Brain microvascular endothelial cell (primary cell): ENCODE data around the gene ATP8A2.

Source experiments
- DNase-seq: peaks from one replicate; pipeline ENCODE4 v3.0.0-alpha.2; 2020
- H3K27ac ChIP-seq: fragments of 250-450 bp; sonication (Bioruptor Pico); 2 replicates; pipeline ENCODE4 v1.5.1; 2020; ENCODE audit warnings: mild to moderate bottlenecking, moderate library complexity
- H3K27me3 ChIP-seq: fragments of 250-450 bp; sonication (Bioruptor Pico); replicated peaks from 2 replicates; pipeline ENCODE4 v1.5.1; 2020; ENCODE audit warnings: mild to moderate bottlenecking
- H3K36me3 ChIP-seq: fragments of 250-450 bp; sonication (Bioruptor Pico); replicated peaks from 2 replicates; pipeline ENCODE4 v1.5.1; 2020; ENCODE audit warnings: mild to moderate bottlenecking
- H3K4me3 ChIP-seq: 2 replicates; pipeline ENCODE4 v1.5.1; 2011; ENCODE audit warnings: low read depth, mild to moderate bottlenecking, control low read depth, low read length, moderate library complexity
- in situ Hi-C: cut with HindIII; loops from 2 replicates; pipeline ENCODE4 v1.10.0; 2017; ENCODE audit warnings: low sequenced_read_pairs, low pct_ligation_motif_present
- TF ChIP-seq, protein P1 (sequence below): IDR thresholded peaks from 2 replicates; pipeline ENCODE4 v1.5.1; 2011; ENCODE audit warnings: low read depth, mild to moderate bottlenecking, moderate library complexity, low read length, control low read depth, inconsistent platforms; ENCODE audit errors: missing control alignments

Gene ATP8A2

DNA sequence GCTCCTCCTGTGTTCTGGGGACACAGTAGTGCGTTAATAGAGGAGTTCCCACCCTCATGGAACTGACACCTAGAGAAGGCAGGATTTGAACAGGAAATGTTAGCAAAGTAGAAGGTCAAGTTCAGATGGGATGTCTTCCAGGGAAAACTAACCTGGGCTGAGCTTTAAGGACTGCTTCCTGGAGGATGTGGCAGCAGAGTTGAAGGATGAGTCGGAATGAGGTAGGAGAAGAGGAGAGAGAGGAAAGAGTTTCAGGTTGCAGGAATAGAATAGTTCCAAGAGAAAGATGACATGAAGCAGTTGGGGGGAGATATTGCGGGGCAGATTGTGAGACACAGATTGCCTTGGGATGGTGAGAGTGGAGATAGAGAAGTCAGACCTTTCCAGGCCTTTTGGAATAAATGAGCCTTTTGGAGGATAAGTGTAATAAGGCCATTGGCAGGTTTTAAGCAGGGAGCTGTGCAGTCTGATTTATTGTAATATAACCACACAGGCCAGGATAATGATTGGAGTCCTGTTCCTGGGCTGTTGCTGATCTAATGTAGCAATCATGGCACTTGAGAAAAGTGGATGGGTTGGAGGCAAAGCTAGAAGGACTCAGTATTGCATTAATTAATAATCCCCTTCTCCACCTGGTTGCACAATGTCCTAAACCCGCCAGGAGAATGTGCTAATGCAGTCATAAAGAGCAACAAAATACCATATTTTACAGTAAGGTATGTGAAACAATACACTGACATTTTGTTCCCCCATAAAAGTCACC is 474.6 kb downstream of the ATP8A2 start:
- in situ Hi-C loops: no loop called here
- Histone ChIP-seq H3K36me3 (no peaks in the 10 kb centered on the region), H3K27ac (no peak overlapping the region), H3K27me3 (no peaks in the 10 kb centered on the region), H3K4me3 (no peak overlapping the region)
- TF ChIP-seq, protein P1, sequence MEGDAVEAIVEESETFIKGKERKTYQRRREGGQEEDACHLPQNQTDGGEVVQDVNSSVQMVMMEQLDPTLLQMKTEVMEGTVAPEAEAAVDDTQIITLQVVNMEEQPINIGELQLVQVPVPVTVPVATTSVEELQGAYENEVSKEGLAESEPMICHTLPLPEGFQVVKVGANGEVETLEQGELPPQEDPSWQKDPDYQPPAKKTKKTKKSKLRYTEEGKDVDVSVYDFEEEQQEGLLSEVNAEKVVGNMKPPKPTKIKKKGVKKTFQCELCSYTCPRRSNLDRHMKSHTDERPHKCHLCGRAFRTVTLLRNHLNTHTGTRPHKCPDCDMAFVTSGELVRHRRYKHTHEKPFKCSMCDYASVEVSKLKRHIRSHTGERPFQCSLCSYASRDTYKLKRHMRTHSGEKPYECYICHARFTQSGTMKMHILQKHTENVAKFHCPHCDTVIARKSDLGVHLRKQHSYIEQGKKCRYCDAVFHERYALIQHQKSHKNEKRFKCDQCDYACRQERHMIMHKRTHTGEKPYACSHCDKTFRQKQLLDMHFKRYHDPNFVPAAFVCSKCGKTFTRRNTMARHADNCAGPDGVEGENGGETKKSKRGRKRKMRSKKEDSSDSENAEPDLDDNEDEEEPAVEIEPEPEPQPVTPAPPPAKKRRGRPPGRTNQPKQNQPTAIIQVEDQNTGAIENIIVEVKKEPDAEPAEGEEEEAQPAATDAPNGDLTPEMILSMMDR: no peak
- DNase-seq: no peak

DNA sequence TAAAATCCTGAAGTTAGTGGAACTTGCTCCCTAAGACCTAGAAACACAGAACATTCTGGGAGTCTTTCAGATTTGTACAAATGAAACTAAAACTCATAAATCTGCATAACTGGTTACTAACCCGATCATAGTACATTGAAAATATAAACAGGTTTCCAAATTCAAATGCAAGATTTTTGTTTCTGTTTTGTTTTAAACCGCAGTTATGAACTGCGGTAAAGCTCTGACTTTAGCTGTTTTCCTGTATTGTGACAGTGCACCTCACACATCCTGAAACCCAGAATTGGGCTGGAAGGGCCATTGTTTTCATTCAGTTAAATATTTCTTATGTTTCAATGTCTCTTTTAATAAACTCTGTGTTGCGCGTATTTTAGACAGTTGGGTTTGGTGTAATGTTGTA is 475.4 kb downstream of the ATP8A2 start:
- H3K36me3 ChIP-seq: no peaks in the 10 kb centered on the region
- DNase-seq: no peak
- TF ChIP-seq, protein P1: no peak
- H3K4me3 ChIP-seq: no peak overlapping the region
- in situ Hi-C loops: no loop called here
- no peak overlapping the region for H3K27ac ChIP-seq
- no peaks in the 10 kb centered on the region for H3K27me3 ChIP-seq

DNA sequence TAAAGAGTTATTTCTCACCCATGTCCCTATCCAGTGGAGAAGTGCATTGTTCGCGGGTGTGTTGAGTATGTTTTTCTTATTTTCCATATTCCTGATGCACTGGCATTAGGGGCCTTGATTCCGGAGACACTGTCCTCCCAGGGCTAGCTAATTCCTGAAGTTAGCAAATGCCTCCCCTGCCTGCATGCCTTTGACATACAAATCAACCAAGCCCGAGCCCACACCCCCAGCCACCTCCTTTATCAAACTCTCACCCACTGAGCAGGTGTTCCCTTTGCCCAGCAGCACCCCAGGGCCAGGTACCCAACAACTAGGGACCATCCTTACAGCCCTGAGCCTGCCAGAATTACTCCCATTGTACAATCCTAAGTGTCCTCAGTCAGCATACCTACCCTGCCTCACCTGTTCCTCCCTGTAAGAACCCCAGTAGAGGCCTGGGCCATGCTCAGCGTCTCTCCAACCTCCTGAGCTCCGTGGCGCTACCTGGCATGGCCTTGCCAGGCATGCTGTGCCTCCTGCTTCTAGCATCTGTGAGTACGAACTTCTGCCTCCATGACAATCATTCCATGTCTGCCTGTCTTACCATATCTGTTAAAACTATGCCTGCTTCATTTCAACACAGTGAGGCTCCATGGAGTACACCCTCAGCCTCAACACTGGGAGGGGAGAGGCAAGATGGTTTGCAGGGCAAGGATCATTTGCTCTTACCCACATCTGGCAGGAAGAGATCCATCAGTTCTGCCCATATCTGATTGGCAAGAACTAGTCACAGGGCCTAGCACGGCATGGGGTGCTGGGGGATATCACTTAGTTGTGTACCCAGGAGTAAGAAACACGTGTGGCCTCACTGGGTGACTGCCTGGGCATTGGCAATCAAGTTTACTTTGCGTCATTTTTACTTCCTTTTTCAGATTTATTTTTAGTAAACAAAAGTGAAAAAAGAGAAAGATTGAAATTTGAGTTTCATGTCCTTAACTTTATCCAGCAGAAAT is 476.2 kb downstream of the ATP8A2 start:
- no peaks in the 10 kb centered on the region for H3K36me3 ChIP-seq
- TF ChIP-seq, protein P1: no peak
- in situ Hi-C loops: no loop called here
- no peak for DNase-seq
- no peak overlapping the region for H3K27ac ChIP-seq
- no peak overlapping the region for H3K4me3 ChIP-seq
- H3K27me3 ChIP-seq: no peaks in the 10 kb centered on the region

DNA sequence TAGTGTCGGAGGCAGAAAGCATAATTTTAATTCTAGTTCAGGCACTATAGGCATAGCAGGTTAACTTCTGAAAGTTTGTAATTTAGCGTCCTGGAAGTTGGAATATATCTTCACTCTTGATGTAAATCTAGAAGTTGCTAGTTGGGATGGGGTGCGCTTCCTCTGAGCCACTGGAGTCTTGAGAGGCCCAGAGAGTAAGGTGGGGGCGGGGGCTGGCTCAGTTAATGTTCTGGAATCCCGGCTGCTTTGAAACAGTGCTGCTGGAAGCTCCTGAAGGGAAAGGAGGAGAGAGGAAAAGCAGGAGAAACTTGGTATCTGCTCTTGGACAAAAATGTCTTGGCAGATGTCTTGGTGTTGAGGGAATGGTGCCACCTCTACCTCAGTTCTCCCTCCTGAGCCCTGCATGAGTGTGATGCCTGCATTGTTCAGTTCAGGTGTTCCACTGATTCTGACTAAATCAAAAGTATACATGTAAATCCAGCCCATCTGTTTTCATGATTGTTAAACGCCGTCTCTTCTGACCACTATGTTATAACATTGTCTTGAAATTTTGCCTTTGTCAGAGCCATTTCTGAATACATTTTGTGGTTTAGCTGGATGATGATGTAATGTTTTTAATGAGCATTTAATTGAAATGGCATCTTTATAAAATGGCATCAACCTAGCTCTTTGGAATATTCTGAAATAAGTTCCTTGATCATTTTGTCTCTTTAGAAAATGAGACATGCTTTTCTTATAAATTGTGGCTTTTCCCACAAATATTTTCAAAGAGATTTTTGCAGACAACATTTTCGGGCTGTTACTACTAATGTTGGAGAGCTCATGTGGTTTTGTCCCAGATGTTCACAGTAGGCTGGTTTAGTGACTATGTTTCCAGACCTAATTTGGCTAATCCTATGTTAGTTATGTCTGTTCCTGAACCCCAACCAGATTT is 477.3 kb downstream of the ATP8A2 start:
- H3K4me3 ChIP-seq: no peak overlapping the region
- in situ Hi-C loops: no loop called here
- DNase-seq: no peak
- no peaks in the 10 kb centered on the region for H3K36me3 ChIP-seq
- H3K27ac ChIP-seq: no peak overlapping the region
- TF ChIP-seq, protein P1: no peak
- H3K27me3 ChIP-seq: no peaks in the 10 kb centered on the region

DNA sequence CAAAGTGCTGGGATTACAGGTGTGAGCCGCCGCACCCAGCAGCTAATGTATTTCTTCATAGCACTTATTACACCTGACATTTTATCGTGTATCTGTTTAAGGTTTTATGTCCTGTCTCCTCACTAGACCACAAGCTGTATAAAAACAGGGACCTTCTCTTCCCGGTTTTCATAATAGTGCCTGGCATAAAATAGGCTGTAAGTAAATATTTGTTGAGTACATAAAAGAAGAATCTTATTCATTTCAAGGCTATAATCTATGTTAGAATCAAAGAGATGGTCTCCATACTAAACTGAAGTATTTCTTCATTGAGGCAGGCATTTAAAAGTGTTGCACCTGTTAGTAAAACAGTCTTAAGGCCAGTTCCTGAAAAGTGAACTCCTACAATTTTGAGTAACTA is 486.1 kb downstream of the ATP8A2 start:
- Histone ChIP-seq H3K4me3 (no peak overlapping the region), H3K27ac (no peak overlapping the region), H3K36me3 (no peaks in the 10 kb centered on the region), H3K27me3 (no peaks in the 10 kb centered on the region)
- in situ Hi-C loops: no loop called here
- DNase-seq: no peak
- TF ChIP-seq, protein P1: no peak
